ENCODE results near the gene HNRNPA1L2. TPM values are rescaled to one million over a fixed set of nuclear protein-coding genes. Genes with fewer than 3 reads are reported as not detected.

Gene HNRNPA1L2
- total and polyA plus RNA-seq, 2 experiments from 2014 or later = 3.6 to 9.4 TPM

DNA sequence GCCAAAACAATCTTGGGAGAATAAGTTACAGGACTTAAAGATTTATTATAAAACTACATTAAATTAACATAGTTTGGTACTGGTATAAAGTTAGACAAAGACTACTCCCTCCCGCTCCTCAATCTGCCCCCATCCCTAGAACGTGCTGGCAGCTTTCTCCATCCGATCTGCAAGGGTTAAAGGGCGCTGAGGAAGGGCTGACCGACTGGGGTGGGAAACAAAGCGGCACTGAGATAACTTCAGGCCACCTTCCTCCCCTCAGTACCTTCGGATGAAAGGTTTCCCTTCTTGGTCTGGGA lies 9.6 kb downstream of the HNRNPA1L2 start (continued):
- TF ChIP-seq, protein P1, sequence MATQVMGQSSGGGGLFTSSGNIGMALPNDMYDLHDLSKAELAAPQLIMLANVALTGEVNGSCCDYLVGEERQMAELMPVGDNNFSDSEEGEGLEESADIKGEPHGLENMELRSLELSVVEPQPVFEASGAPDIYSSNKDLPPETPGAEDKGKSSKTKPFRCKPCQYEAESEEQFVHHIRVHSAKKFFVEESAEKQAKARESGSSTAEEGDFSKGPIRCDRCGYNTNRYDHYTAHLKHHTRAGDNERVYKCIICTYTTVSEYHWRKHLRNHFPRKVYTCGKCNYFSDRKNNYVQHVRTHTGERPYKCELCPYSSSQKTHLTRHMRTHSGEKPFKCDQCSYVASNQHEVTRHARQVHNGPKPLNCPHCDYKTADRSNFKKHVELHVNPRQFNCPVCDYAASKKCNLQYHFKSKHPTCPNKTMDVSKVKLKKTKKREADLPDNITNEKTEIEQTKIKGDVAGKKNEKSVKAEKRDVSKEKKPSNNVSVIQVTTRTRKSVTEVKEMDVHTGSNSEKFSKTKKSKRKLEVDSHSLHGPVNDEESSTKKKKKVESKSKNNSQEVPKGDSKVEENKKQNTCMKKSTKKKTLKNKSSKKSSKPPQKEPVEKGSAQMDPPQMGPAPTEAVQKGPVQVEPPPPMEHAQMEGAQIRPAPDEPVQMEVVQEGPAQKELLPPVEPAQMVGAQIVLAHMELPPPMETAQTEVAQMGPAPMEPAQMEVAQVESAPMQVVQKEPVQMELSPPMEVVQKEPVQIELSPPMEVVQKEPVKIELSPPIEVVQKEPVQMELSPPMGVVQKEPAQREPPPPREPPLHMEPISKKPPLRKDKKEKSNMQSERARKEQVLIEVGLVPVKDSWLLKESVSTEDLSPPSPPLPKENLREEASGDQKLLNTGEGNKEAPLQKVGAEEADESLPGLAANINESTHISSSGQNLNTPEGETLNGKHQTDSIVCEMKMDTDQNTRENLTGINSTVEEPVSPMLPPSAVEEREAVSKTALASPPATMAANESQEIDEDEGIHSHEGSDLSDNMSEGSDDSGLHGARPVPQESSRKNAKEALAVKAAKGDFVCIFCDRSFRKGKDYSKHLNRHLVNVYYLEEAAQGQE (IDR thresholded peaks at IDR 0.05; ENCODE audit: unreplicated experiment) = no peak
- TF ChIP-seq EZH2 (IDR thresholded peaks at IDR 0.05; ENCODE audit: low read depth, unreplicated experiment) = no peak

DNA sequence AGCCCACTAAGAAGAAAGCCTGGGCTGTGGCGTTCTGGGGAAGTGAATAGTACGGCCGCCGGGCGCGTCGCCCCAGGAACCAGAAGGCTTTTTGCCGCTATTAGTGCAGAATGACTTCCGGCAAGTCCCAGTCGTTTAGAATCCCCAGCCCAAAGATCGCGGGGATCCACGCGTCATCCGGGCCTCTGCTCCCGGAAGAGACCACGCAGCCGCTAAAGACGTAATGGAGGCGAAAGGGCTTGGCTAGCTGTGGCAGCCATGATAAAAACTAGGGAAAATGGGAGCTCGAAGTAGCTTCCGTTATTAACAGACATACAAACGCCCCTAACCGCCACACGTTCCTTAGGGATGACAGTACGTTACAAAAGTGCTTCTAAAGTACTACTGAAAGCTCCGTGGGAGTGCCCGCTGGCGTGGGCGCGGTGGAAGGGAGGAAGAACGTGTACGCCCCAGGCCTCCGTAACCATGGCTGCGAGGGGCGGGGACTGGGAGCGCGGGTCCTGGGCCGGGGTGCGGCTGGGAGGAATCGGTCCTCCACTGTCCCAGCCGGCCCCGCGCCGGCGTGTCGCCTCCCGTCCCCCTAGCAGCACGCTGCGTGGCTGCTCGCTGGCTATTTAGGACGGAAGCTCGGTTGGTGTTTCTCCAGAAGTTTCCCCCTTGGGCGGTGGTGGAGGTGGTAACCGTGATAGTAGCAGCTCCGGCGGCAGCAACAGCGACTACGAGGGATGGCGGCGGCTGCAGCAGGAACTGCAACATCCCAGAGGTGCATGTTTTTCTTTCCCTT lies 10.2 kb downstream of the HNRNPA1L2 start, which contains the start of gene SUGT1:
Gene SUGT1 (plus strand): TSS at position 641 of the 784 bp plus-strand sequence. CDS start 85 bp downstream, at position 726.
- Histone ChIP-seq H3K4me2 (peak within 1 kb of the TSS; percentile 84), H3K36me3 (ENCODE audit: insufficient read depth) (no peaks in the 10 kb centered on the region), H2AFZ (peak within 1 kb of the TSS; percentile 53), H3K4me1 (ENCODE audit: insufficient read depth) (peaks cover 15% of the 10 kb centered on the region), H3F3A (replicated peaks; ENCODE audit: low read depth) (no peaks in the 10 kb centered on the region), H3K27ac (ENCODE audit: low read depth) (peak within 1 kb of the TSS; percentile 96), H4K20me1 (replicated peaks; ENCODE audit: insufficient read depth) (no peaks in the 10 kb centered on the region), H3K79me2 (replicated peaks; ENCODE audit: insufficient read depth) (peaks cover 64% of the 10 kb centered on the region), H3K9me2 (ENCODE audit: insufficient read depth) (no peaks in the 10 kb centered on the region), H3K27me3 (ENCODE audit: insufficient read depth) (no peaks in the 10 kb centered on the region), H3K4me3 (peak within 1 kb of the TSS; percentile 94)
- no peak for TF ChIP-seq STAT1 (IDR thresholded peaks at IDR 0.05; ENCODE audit: unreplicated experiment)
- peak; percentile 85 for TF ChIP-seq POLR2AphosphoS5 (IDR thresholded peaks at IDR 0.05; ENCODE audit: low read depth)
- peak; percentile 75 for TF ChIP-seq CREB1 (CRISPR knock-in tag; IDR thresholded peaks at IDR 0.05; ENCODE audit: low read depth)
- TF ChIP-seq, protein P2, sequence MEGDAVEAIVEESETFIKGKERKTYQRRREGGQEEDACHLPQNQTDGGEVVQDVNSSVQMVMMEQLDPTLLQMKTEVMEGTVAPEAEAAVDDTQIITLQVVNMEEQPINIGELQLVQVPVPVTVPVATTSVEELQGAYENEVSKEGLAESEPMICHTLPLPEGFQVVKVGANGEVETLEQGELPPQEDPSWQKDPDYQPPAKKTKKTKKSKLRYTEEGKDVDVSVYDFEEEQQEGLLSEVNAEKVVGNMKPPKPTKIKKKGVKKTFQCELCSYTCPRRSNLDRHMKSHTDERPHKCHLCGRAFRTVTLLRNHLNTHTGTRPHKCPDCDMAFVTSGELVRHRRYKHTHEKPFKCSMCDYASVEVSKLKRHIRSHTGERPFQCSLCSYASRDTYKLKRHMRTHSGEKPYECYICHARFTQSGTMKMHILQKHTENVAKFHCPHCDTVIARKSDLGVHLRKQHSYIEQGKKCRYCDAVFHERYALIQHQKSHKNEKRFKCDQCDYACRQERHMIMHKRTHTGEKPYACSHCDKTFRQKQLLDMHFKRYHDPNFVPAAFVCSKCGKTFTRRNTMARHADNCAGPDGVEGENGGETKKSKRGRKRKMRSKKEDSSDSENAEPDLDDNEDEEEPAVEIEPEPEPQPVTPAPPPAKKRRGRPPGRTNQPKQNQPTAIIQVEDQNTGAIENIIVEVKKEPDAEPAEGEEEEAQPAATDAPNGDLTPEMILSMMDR (conservative IDR thresholded peaks at IDR 0.05; ENCODE audit: low read depth in 2 of 2) = peak; percentile 31 to 51
- TF ChIP-seq, protein P3, sequence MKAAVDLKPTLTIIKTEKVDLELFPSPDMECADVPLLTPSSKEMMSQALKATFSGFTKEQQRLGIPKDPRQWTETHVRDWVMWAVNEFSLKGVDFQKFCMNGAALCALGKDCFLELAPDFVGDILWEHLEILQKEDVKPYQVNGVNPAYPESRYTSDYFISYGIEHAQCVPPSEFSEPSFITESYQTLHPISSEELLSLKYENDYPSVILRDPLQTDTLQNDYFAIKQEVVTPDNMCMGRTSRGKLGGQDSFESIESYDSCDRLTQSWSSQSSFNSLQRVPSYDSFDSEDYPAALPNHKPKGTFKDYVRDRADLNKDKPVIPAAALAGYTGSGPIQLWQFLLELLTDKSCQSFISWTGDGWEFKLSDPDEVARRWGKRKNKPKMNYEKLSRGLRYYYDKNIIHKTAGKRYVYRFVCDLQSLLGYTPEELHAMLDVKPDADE (IDR thresholded peaks at IDR 0.05) = peak; percentile 68; the same call in 1 of the 2 replicates
- Mint-ChIP-seq H3K27me3 (ENCODE audit: insufficient read depth, low read depth, poor library complexity) (no peaks in the 10 kb centered on the region), H3K36me3 (ENCODE audit: low read depth) (peaks cover 22% of the 10 kb centered on the region), H3K4me1 (peaks cover 3% of the 10 kb centered on the region; the same call in 1 of the 3 replicates), H3K27ac (no peak within 1 kb of the TSS), H3K9me3 (no peaks in the 10 kb centered on the region), H3K4me3 (no peak within 1 kb of the TSS)
- peak; percentile 97 for ATAC-seq
- peak; percentile 97 for DNase-seq (ENCODE audit: low spot score)

Measured in GM23338 (cell line).